Activated T-cell treated with anti-CD3 and anti-CD28 coated beads for 1 hour (primary cell): ENCODE data around the gene JAZF1.
"Not testable (repeated sequence)": the region's sequence is repeated elsewhere in the genome, so short reads cannot be mapped to it uniquely, and the experiment has no call there.

Experiments
- DNase-seq: peaks from one replicate; pipeline ENCODE4 v3.0.0-alpha.2; 2020; ENCODE audit warnings: low read depth

Gene JAZF1

DNA sequence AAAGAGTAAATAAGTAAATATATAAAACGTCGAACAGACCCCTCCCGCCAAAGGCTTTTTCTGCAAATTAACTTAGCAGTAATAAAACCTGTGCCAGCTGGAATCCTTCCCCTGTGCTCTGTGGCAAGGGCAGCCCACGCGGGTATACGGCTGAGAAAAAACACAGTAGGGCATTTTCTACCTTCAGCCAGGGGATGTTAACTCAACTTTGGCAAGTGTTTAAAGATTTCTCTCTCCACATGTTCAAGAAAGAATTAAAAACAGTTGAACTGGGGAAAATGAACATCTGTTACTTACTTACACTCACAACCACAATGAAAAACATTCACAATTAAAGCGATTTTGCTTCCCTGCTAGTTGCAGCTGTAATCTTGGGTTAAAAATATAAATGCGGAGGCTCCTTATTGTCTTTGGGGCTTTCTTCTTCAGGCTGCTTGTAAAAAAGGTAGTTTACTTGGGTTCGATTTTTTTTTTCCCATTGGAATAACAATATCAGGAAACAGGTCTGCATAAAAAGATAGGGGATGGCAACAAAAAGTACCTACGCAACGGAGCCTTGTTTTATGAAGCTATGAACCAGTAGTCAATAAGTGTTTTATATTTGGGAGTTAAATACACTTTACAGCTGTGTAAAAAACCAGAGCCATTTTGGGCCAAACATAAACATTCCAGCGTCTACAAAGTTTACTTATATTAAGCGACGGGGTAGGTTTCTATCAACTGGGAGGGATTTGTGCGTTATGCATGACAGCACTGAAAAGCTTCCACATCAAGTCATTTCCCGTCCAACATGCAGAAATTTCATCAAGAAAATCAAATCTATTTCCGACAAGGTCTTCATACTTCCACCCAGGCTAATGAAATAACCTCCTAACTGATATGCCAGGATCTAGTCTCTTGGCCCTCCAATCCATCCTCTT, 308.0 kb downstream of the JAZF1 start:
- DNase-seq = no peak

DNA sequence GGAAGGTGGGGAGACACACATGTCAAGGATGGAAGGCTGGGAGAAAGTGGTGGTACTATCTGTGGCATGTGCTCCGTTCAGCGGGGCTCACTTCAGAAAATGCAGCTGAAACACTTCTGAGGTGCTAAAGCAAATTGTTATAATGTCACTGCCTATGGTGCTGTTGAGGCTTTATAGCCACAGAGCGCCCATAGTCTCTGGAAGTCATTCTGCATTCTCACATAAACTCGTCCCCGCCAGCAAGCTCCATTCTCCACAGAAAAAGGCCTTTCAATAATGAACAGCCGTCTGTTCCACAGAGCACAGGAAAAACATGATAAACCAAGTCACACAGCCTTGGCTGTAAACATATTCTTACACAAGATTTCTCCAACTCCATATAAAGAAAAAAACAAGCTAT, 308.7 kb downstream of the JAZF1 start:
- DNase-seq = no peak

GRCh38 chr7:27871086-27871485, 309.5 kb downstream of the JAZF1 start:
- no peak for DNase-seq

GRCh38 chr7:27870595-27870994, 310.0 kb downstream of the JAZF1 start:
- DNase-seq = no peak

GRCh38 chr7:27869056-27869455, 311.5 kb downstream of the JAZF1 start:
- no peak for DNase-seq

GRCh38 chr7:27868131-27868550, 312.5 kb downstream of the JAZF1 start:
- DNase-seq = no peak

GRCh38 chr7:27866828-27867672, 313.5 kb downstream of the JAZF1 start:
- DNase-seq = no peak

DNA sequence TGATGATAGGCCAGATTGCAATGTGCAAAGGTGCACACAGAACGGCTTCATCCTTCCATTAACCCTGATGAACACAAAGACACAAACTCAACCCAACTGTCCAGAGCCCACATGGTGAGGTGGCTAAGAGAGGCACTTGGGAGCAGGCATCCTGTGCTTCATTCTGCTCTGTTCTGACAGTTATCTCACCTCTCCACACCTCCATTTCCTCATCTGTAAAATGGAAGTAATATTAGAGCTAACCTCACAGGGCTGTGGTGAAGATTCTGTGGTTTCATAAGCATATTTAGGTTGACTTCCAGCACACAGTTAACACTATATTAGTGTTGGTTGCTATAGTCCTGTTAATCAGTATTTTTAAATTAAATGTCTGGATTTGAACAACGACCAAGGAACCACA, 314.3 kb downstream of the JAZF1 start:
- DNase-seq = no peak

GRCh38 chr7:27863880-27864279, 316.7 kb downstream of the JAZF1 start:
- DNase-seq = no peak

- DNase-seq = no peak
These were observed 318.8 kb downstream of the JAZF1 start for GRCh38 chr7:27861747-27862146.

GRCh38 chr7:27860800-27861199, 319.8 kb downstream of the JAZF1 start:
- DNase-seq = no peak

DNA sequence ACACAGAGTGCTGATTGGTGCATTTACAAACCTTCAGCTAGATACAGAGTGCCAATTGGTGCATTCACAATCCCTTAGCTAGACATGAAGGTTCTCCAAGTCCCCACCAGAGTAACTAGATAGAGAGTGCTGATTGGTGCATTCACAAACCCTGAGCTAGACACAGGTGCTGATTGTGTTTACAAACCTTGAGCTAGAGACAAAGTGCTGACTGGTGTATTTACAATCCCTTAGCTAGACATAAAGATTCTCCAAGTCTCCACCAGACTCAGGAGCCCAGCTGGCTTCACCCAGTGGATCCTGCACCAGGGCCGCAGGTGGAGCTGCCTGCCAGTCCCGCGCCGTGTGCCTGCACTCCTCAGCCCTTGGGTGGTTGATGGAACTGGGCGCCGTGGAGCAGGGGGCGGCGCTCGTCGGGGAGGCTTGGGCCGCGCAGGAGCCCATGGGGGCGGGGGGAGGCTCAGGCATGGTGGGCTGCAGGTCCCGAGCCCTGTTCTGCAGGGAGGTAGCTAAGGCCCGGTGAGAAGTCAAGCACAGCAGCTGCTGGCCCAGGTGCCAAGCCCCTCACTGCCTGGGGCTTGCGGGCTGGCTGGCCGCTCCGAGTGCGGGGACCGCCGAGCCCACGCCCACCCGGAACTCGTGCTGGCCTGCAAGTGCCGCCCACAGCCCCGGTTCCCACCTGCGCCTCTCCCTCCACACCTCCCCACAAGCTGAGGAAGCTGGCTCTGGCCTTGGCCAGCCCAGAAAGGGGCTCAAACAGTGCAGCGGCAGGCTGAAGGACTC, 323.7 kb downstream of the JAZF1 start:
- DNase-seq = not testable (repeated sequence)

DNA sequence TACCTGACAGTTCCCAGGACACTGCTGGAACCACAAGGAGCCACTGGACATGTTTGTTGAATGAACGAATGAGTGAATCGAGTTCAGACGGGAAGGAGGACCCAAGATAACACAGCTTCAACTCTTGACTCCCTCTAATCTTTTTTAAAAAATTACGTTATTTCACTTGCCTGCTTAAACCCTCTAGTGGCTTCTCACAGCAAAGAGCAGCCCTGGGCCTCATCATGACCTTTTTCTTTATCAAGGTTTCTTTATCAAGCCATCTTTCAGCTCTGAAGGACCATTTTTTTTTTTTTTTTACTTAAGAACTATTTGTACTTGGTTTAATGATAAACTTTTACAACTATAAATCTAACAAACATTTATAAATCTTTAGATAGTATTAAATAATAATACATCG, 330.1 kb downstream of the JAZF1 start:
- DNase-seq = no peak

DNA sequence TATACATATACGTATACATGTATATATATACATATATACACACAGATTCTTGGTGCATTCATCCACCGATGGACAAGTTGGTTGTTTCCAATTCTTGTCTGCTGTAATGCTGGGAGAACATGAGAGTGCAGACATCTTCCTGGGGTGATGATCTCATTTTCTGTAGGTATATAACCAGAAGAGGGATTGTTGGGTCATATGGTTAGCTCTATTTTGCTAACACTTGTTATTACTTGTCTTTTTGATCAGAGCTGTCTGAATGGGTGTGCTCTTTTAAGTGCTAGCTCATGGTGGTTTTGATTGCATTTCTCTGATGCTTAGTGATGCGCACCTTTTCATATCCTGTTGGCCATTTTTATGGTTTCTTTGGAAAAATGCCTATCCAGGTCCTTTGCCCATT, 334.2 kb downstream of the JAZF1 start:
- DNase-seq = no peak

- no peak for DNase-seq
These were observed 336.9 kb downstream of the JAZF1 start for GRCh38 chr7:27843584-27844305.

DNA sequence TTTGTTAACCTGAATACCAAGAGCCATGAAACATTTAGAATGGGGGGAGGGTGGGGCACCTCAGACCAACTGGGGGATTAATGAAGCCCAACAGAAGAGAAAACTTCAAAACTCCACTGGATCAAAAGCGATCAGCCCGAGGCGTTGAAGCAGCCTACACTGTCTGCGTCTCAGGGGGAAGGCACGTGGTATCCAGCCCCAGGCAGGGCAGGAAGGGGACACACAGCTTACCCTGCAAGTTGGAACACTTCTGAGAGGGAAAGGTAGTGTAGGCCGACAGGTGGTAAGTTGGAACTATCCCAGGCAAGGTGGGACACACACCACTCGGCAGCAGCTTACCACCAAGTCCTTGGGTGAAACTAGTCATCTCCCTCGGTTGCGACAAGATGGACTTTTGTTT, 337.7 kb downstream of the JAZF1 start:
- DNase-seq = no peak

- DNase-seq = no peak
These were observed 338.4 kb downstream of the JAZF1 start for GRCh38 chr7:27842094-27842692.

DNA sequence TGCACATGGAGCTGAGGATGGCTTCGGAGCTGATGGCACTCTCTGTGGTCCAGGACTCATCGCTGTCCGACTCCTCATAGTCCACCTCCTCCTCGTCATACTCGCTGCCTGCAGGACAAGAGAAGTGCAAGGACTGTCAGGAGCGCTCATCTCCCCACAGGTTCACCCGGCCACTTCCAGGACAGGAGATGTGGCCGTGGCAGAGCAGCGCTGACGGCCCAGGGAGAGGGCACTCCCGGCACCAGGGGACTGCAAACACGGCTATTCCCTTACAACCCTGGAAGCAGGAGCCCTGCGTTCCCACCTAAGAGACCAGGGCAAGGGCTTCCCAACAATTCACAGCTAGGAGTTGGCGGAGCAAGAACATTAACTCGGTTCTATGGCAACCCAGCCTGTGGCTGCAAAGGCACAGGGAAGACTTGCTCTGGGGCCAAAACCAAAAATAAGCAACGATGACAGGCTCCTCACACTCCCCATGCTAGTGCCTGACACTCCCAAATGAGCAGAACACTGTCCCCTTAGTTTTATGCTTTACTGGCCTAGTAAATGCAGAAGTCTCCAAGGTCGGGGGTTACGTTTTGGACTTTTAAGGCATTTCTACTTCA, 339.7 kb downstream of the JAZF1 start:
- DNase-seq = no peak

GRCh38 chr7:27840313-27840712, 340.3 kb downstream of the JAZF1 start:
- peak; percentile 16 for DNase-seq

- DNase-seq = no peak
These were observed 341.5 kb downstream of the JAZF1 start for GRCh38 chr7:27839099-27839498.

GRCh38 chr7:27836536-27836935, 344.1 kb downstream of the JAZF1 start:
- no peak for DNase-seq
